Measurements from ENCODE around the gene MORN3. TPM values are rescaled to one million over a fixed set of nuclear protein-coding genes. Genes with fewer than 3 reads are reported as not detected.
A peak's percentile ranks its signal among the peaks of the same experiment; 100 is the strongest.
"Not testable (repeated sequence)": the region's sequence is repeated elsewhere in the genome, so short reads cannot be mapped to it uniquely, and the experiment has no call there.

Gene MORN3
- not detected for total RNA-seq
- long read RNA-seq, result 0 reads

GRCh38 chr12:121669521-121669900 lies at the start of gene MORN3:
Gene MORN3, minus strand, starts transcription at chr12:121669654. Its CDS starts 171 bp downstream, at chr12:121669483.
- no peak for DNase-seq (ENCODE audit: low spot score)

GRCh38 chr12:121718653-121719239 lies 49.3 kb upstream of the MORN3 start:
- DNase-seq (ENCODE audit: low spot score), result no peak

- no peak for DNase-seq (ENCODE audit: low spot score)
Observed at GRCh38 chr12:121717041-121717699, 47.7 kb upstream of the MORN3 start.

GRCh38 chr12:121715862-121716435 lies 46.5 kb upstream of the MORN3 start:
- no peak for DNase-seq (ENCODE audit: low spot score)

- not testable (repeated sequence) for DNase-seq (ENCODE audit: low spot score)
Observed at GRCh38 chr12:121715055-121715454, 45.6 kb upstream of the MORN3 start.

GRCh38 chr12:121713793-121714192 lies 44.3 kb upstream of the MORN3 start:
- DNase-seq (ENCODE audit: low spot score), result no peak

- DNase-seq (ENCODE audit: low spot score), result no peak
Observed at GRCh38 chr12:121713257-121713777, 43.9 kb upstream of the MORN3 start.

- peak; percentile 95 for DNase-seq (ENCODE audit: low spot score)
Observed at GRCh38 chr12:121712461-121713256, 43.2 kb upstream of the MORN3 start, which contains the start of gene TMEM120B. Gene TMEM120B, plus strand, starts transcription at chr12:121712752. Its CDS starts 144 bp downstream, at chr12:121712896.

- no peak for DNase-seq (ENCODE audit: low spot score)
Observed at GRCh38 chr12:121712190-121712460, 42.7 kb upstream of the MORN3 start.

GRCh38 chr12:121711361-121712189 lies 42.1 kb upstream of the MORN3 start:
- DNase-seq (ENCODE audit: low spot score), result no peak

- no peak for DNase-seq (ENCODE audit: low spot score)
Observed at GRCh38 chr12:121709478-121709961, 40.1 kb upstream of the MORN3 start.

GRCh38 chr12:121709064-121709424 lies 39.6 kb upstream of the MORN3 start:
- not testable (repeated sequence) for DNase-seq (ENCODE audit: low spot score)

- no peak for DNase-seq (ENCODE audit: low spot score)
Observed at GRCh38 chr12:121708313-121709063, 39.0 kb upstream of the MORN3 start.

- DNase-seq (ENCODE audit: low spot score), result no peak
Observed at GRCh38 chr12:121705514-121705913, 36.1 kb upstream of the MORN3 start.

GRCh38 chr12:121702944-121703343 lies 33.5 kb upstream of the MORN3 start:
- no peak for DNase-seq (ENCODE audit: low spot score)

- no peak for DNase-seq (ENCODE audit: low spot score)
Observed at GRCh38 chr12:121701667-121702277, 32.3 kb upstream of the MORN3 start.

GRCh38 chr12:121697861-121698260 lies 28.4 kb upstream of the MORN3 start:
- not testable (repeated sequence) for DNase-seq (ENCODE audit: low spot score)

- DNase-seq (ENCODE audit: low spot score), result no peak
Observed at GRCh38 chr12:121697093-121697698, 27.7 kb upstream of the MORN3 start.

- DNase-seq (ENCODE audit: low spot score), result no peak
Observed at GRCh38 chr12:121693155-121693687, 23.8 kb upstream of the MORN3 start.

Measured in mesenteric fat pad (tissue), 1 donor.